ENCODE results near the gene ONECUT1. TPM values are rescaled to one million over a fixed set of nuclear protein-coding genes. Genes with fewer than 3 reads are reported as not detected.

The ONECUT1 gene
- total and polyA plus RNA-seq, 3 donors from 2014 or later: 3.4 to 10.0 (median 3.6) TPM

DNA sequence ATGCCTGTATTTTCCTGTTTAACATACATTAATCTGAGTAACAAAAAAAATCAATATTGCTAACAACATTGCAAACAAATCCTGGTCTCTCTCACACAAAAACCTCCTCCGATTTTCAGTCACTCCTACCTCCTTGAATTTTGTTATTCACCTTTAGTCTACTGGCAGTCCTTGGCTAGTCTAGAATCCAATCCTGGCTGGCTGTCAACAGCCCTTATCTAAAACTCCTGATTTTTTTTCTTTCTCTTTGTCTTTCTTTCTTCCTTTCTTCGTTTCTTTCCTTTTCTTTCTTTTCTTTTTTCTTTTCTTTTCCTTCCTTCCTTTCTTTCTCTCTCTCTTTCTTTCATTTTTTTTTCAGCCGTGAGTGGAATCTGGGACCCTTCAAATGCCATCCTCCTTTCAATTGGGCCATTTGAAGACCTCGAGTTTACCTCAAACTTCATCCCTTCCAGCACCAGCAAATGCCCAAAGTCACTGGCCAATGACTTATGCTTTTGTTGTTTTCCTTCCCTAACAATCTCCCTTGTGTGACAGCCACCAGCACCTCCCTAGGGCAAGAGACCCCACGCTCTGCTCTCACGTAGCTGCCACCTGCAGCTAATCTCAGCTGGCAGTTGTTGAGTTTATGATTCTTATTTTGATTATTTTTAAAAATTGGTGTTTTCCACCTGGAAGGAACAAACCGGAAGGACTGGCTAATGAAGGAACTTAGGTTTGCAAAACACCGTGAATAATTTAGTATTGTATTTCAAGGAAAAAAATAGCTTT, 6.8 kb upstream of the ONECUT1 start:
- Histone ChIP-seq H3K4me1 (peaks cover 4% of the 10 kb centered on the region), H3K4me3 (no peak overlapping the region), H3K9me3 (no peaks in the 10 kb centered on the region), H3K36me3 (ENCODE audit: low read depth, missing control alignments) (no peaks in the 10 kb centered on the region), H3K27ac (no peak overlapping the region), H3K27me3 (no peaks in the 10 kb centered on the region)
- WGBS, 2 donors: 9 to 10% methylated on average over 8 of the region's 8 CpGs
- DNase-seq: no peak
- TF ChIP-seq, protein P1, sequence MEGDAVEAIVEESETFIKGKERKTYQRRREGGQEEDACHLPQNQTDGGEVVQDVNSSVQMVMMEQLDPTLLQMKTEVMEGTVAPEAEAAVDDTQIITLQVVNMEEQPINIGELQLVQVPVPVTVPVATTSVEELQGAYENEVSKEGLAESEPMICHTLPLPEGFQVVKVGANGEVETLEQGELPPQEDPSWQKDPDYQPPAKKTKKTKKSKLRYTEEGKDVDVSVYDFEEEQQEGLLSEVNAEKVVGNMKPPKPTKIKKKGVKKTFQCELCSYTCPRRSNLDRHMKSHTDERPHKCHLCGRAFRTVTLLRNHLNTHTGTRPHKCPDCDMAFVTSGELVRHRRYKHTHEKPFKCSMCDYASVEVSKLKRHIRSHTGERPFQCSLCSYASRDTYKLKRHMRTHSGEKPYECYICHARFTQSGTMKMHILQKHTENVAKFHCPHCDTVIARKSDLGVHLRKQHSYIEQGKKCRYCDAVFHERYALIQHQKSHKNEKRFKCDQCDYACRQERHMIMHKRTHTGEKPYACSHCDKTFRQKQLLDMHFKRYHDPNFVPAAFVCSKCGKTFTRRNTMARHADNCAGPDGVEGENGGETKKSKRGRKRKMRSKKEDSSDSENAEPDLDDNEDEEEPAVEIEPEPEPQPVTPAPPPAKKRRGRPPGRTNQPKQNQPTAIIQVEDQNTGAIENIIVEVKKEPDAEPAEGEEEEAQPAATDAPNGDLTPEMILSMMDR (IDR thresholded peaks at IDR 0.05): no peak
- no peak for TF ChIP-seq POLR2A (IDR thresholded peaks at IDR 0.05)
- intact Hi-C loops (cut with DNase I; ENCODE audit: low total_unique reads): no loop called here

DNA sequence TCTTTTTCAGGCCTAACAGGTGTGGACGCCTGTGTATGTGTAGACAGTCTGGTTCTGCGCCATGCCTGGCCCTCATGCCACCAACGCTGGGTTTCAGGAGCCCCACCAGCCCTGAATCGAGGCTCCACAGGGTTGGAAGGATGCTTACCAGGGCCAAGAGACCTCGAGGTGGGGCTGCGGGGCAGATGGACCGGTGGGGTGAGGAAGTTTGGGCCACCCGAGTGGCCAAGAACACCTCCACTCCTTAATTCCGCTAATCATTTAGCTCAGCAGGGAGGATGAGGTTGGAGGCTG, 6.0 kb upstream of the ONECUT1 start:
- H3K27me3 ChIP-seq: no peaks in the 10 kb centered on the region
- intact Hi-C loops (cut with DNase I; ENCODE audit: low total_unique reads): no loop called here
- no peaks in the 10 kb centered on the region for H3K9me3 ChIP-seq
- no peak overlapping the region for H3K27ac ChIP-seq
- TF ChIP-seq, protein P1 (IDR thresholded peaks at IDR 0.05): no peak
- no peak for DNase-seq
- WGBS, 2 donors: 3% methylated on average over 5 to 9 of the region's 9 CpGs
- H3K36me3 ChIP-seq (ENCODE audit: low read depth, missing control alignments): no peaks in the 10 kb centered on the region
- H3K4me3 ChIP-seq: no peak overlapping the region
- H3K4me1 ChIP-seq: peaks cover 6% of the 10 kb centered on the region

DNA sequence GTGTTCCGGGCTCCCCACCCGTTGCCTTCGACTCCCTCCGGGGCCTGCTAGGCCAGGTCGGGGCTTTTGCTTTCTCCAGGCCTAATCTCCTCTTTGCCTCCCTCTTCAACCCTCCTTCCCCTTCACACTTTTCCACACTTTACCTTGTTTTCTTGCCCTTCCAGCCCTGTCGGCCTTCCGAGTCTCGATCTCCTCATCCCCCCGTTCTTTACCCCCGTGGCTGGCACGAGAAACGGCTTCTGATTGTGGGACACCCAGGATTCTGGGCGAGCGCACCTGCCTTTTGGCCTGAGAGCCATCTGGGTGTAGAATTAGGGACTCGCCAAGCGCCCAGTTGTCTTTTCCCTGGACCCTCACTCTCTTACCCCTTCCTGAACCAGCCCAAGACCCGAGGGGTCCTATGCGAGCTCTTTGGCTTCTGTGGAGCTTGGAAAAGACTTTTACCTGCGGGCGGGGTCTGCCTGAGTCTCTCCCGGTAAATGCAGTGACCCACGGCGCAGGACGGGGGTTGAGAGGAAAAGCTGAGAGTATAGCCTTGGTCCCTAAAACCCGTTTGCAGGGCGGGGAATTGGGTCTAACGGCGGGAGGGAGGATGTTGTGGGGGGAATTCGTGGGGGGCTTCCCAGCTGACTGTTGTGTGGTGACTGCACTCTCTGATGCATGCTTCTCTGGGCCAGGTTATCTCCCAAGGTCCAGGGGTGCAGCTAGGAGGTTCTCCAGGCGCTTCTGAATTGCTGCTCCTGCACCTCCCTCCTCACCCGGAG, 5.5 kb upstream of the ONECUT1 start:
- WGBS, 2 donors: 2 to 4% methylated on average over 29 to 31 of the region's 31 CpGs
- Histone ChIP-seq H3K36me3 (ENCODE audit: low read depth, missing control alignments) (no peaks in the 10 kb centered on the region), H3K4me3 (no peak overlapping the region), H3K27me3 (no peaks in the 10 kb centered on the region), H3K27ac (no peak overlapping the region), H3K9me3 (no peaks in the 10 kb centered on the region), H3K4me1 (peaks cover 11% of the 10 kb centered on the region)
- intact Hi-C loops (cut with DNase I; ENCODE audit: low total_unique reads): no loop called here
- TF ChIP-seq POLR2A (IDR thresholded peaks at IDR 0.05): no peak
- TF ChIP-seq, protein P1 (IDR thresholded peaks at IDR 0.05): no peak
- no peak for DNase-seq

DNA sequence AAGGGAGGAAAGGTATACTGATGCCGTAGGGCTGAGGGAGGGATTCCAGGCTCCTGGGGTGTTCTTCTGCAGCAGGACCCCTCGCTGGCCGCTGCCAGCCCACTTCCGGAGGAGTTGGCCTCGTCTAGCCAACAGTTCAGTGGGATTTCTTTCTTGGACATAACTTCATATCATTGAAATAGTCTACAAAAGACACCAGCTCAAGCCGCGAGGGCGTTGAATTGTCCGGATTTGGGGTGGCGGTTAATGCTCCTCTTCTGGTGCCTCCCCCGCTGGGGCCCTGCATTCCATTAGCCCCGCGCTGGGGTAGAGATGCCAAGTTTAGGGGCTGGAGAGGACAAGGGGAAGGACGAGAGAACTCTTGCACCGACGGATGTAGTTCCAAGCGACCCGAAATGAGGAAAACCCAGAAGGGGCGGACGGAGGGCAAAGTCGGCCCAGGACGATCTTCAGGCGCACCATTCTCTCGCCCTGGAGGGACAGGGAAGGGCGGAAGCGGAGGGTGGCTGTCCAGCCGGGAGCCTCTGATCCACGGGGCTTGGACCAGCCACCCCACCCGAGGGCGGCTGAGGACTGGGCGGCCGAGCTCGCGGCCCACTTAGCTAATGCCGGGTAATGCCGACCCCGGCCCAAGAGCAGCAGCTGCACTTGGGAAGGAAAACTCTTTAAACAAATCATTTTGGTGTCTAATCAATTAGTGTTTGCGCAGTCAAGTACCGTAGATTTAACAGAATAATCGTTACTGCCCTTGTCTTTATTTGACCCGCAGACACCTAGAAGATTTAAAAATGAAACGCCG, 4.7 kb upstream of the ONECUT1 start:
- Histone ChIP-seq H3K27me3 (no peaks in the 10 kb centered on the region), H3K4me3 (no peak overlapping the region), H3K36me3 (ENCODE audit: low read depth, missing control alignments) (no peaks in the 10 kb centered on the region), H3K27ac (no peak overlapping the region), H3K9me3 (no peaks in the 10 kb centered on the region), H3K4me1 (peaks cover 14% of the 10 kb centered on the region)
- WGBS, 2 donors: 5 to 7% methylated on average over 23 to 43 of the region's 43 CpGs
- intact Hi-C loops (cut with DNase I; ENCODE audit: low total_unique reads): no loop called here
- TF ChIP-seq POLR2A (IDR thresholded peaks at IDR 0.05): no peak
- TF ChIP-seq, protein P1 (IDR thresholded peaks at IDR 0.05): no peak
- DNase-seq: no peak
